Measurements from ENCODE around the gene CPNE9. TPM values are rescaled to one million over a fixed set of nuclear protein-coding genes. Genes with fewer than 3 reads are reported as not detected.

The CPNE9 gene
- total and polyA plus RNA-seq, 2 of the 13 experiments (the other 11 are each of a cell fraction or from before 2014, with no cell fraction given), result 0.20 TPM; not detected in 1

DNA sequence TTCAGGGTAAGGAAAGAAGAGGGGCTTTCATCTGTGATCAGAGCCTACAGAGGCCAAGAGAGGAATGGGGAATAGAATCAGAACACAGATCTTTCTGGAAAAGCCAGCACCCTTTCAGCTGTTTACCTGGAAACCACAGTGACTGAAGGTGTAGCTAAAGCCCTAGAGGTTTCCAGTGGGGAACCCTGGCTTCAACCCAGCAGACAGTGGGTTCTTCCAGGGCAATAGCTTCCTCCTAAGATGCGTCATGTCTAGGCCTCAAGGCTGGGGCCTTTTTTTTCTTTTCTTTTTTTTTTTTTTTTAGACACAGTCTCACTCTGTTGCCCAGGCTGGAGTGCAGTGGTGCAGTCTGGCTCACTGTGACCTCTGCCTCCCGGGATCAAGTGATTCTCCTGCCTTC is 3.1 kb upstream of the CPNE9 start:
- no peak for ATAC-seq
- CTCF ChIA-PET (ENCODE audit: low intra/inter-chr PET ratio, low total read pairs), result no interaction called here
- no peak for DNase-seq (ENCODE audit: low spot score)
- Histone ChIP-seq H3K27ac (ENCODE audit: extremely low read length, insufficient read depth, low read length) (no peak overlapping the region), H3K9ac (ENCODE audit: insufficient read depth, low read depth, low read length) (no peak overlapping the region), H2AFZ (ENCODE audit: low read length) (no peak overlapping the region), H3K9me3 (ENCODE audit: low read length) (no peaks in the 10 kb centered on the region), H3K4me3 (replicated peaks in 1 of 3; ENCODE audit: insufficient read depth in 1 of 3, low read depth in 2 of 3, low read length in 3 of 3) (no peak overlapping the region), H3K36me3 (replicated peaks in 1 of 2; ENCODE audit: control insufficient read depth in 1 of 2, insufficient read depth in 2 of 2, low read length in 2 of 2) (peaks cover 3 to 10% of the 10 kb centered on the region in 2 experiments; a peak in 3 of 5 replicates), H3K27me3 (ENCODE audit: control insufficient read depth in 1 of 2, insufficient read depth in 2 of 2, low read length in 2 of 2) (no peaks in the 10 kb centered on the region; a peak in 1 of 5 replicates), H3K4me2 (ENCODE audit: low read depth, low read length) (no peak overlapping the region), H3K4me1 (ENCODE audit: insufficient read depth, low read length) (peaks cover 12% of the 10 kb centered on the region; the same call in 1 of the 2 replicates), H4K20me1 (ENCODE audit: insufficient read depth, low read length) (no peaks in the 10 kb centered on the region), H3K79me2 (ENCODE audit: insufficient read depth, low read length) (no peaks in the 10 kb centered on the region)
- TF ChIP-seq ZNF746 (CRISPR knock-in tag; IDR thresholded peaks at IDR 0.05) (no peak), TP53 (CRISPR knock-in tag; conservative IDR thresholded peaks at IDR 0.05) (no peak), ATF7 (IDR thresholded peaks at IDR 0.05) (no peak), ATF7 (CRISPR knock-in tag; IDR thresholded peaks at IDR 0.05) (no peak), ZKSCAN8 (CRISPR knock-in tag; IDR thresholded peaks at IDR 0.05; ENCODE audit: borderline replicate concordance) (no peak), ZBTB1 (CRISPR knock-in tag; IDR thresholded peaks at IDR 0.05; ENCODE audit: borderline replicate concordance) (no peak), HNRNPK (IDR thresholded peaks at IDR 0.05; ENCODE audit: low read depth, low read length, poor library complexity, severe bottlenecking) (no peak), ZNF317 (CRISPR knock-in tag; IDR thresholded peaks at IDR 0.05) (no peak), ZNF775 (CRISPR knock-in tag; IDR thresholded peaks at IDR 0.05; ENCODE audit: borderline replicate concordance) (no peak), SALL2 (CRISPR knock-in tag; IDR thresholded peaks at IDR 0.05) (no peak), GZF1 (CRISPR knock-in tag; IDR thresholded peaks at IDR 0.05) (no peak), SCMH1 (CRISPR knock-in tag; IDR thresholded peaks at IDR 0.05; ENCODE audit: borderline replicate concordance) (no peak)
- TF ChIP-seq, protein P1, sequence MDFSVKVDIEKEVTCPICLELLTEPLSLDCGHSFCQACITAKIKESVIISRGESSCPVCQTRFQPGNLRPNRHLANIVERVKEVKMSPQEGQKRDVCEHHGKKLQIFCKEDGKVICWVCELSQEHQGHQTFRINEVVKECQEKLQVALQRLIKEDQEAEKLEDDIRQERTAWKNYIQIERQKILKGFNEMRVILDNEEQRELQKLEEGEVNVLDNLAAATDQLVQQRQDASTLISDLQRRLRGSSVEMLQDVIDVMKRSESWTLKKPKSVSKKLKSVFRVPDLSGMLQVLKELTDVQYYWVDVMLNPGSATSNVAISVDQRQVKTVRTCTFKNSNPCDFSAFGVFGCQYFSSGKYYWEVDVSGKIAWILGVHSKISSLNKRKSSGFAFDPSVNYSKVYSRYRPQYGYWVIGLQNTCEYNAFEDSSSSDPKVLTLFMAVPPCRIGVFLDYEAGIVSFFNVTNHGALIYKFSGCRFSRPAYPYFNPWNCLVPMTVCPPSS (IDR thresholded peaks at IDR 0.05), result no peak
- TF ChIP-seq, protein P2, sequence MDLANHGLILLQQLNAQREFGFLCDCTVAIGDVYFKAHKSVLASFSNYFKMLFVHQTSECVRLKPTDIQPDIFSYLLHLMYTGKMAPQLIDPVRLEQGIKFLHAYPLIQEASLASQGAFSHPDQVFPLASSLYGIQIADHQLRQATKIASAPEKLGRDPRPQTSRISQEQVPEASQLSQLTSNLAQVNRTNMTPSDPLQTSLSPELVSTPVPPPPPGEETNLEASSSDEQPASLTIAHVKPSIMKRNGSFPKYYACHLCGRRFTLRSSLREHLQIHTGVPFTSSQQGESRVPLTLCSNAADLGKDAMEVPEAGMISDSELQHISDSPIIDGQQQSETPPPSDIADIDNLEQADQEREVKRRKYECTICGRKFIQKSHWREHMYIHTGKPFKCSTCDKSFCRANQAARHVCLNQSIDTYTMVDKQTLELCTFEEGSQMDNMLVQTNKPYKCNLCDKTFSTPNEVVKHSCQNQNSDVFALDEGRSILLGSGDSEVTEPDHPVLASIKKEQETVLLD (CRISPR knock-in tag; IDR thresholded peaks at IDR 0.05; ENCODE audit: low read depth), result no peak
- TF ChIP-seq, protein P3, sequence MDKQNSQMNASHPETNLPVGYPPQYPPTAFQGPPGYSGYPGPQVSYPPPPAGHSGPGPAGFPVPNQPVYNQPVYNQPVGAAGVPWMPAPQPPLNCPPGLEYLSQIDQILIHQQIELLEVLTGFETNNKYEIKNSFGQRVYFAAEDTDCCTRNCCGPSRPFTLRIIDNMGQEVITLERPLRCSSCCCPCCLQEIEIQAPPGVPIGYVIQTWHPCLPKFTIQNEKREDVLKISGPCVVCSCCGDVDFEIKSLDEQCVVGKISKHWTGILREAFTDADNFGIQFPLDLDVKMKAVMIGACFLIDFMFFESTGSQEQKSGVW (CRISPR knock-in tag; IDR thresholded peaks at IDR 0.05; ENCODE audit: borderline replicate concordance), result no peak
- TF ChIP-seq, protein P4, sequence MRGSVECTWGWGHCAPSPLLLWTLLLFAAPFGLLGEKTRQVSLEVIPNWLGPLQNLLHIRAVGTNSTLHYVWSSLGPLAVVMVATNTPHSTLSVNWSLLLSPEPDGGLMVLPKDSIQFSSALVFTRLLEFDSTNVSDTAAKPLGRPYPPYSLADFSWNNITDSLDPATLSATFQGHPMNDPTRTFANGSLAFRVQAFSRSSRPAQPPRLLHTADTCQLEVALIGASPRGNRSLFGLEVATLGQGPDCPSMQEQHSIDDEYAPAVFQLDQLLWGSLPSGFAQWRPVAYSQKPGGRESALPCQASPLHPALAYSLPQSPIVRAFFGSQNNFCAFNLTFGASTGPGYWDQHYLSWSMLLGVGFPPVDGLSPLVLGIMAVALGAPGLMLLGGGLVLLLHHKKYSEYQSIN (CRISPR knock-in tag; IDR thresholded peaks at IDR 0.05; ENCODE audit: borderline replicate concordance), result no peak
- TF ChIP-seq, protein P5, sequence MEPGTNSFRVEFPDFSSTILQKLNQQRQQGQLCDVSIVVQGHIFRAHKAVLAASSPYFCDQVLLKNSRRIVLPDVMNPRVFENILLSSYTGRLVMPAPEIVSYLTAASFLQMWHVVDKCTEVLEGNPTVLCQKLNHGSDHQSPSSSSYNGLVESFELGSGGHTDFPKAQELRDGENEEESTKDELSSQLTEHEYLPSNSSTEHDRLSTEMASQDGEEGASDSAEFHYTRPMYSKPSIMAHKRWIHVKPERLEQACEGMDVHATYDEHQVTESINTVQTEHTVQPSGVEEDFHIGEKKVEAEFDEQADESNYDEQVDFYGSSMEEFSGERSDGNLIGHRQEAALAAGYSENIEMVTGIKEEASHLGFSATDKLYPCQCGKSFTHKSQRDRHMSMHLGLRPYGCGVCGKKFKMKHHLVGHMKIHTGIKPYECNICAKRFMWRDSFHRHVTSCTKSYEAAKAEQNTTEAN (CRISPR knock-in tag; conservative IDR thresholded peaks at IDR 0.05), result no peak
- POLR2A ChIA-PET, result no interaction called here
- intact Hi-C loops (cut with micrococcal nuclease; ENCODE audit: unreplicated experiment), result no loop called here
- 95% methylated on average over 2 of the region's 2 CpGs for WGBS (ENCODE audit: low lambda C conversion rate)
- no peak for FAIRE-seq
- in situ Hi-C loops (cut with HindIII; ENCODE audit: extremely low pct_ligation_motif_present, low pct_unique_long_range_greater_than_20kb), result no loop called here
- no TSS peak for BruUV-seq (replicated peaks)

Measured in HepG2 (cell line).